HepG2 (cell line): ENCODE results near the gene TIMM44. TPM values are rescaled to one million over a fixed set of nuclear protein-coding genes. Genes with fewer than 3 reads are reported as not detected.
A peak's percentile ranks its signal among the peaks of the same experiment; 100 is the strongest.

Experiments used
- CCDC6 ChIP-seq: sonication (generic); formaldehyde crosslinking; IDR thresholded peaks from 2 replicates; pipeline ENCODE4 v1.8.1; 2022; ENCODE audit warnings: mild to moderate bottlenecking, missing genetic modification reagents, moderate library complexity
- CREB3 ChIP-seq: sonication (generic); formaldehyde crosslinking; IDR thresholded peaks from 2 replicates; pipeline ENCODE4 v1.5.0; 2020; ENCODE audit warnings: missing genetic modification reagents
- DBP ChIP-seq: sonication (generic); formaldehyde crosslinking; IDR thresholded peaks from 2 replicates; pipeline ENCODE4 v1.4.0; 2020; ENCODE audit warnings: missing genetic modification reagents; ENCODE audit errors: not compliant biosample characterization
- EHMT2 ChIP-seq: fragments of 200-600 bp; sonication (generic); IDR thresholded peaks from 2 replicates; pipeline ENCODE4 v1.7.0; 2017; ENCODE audit warnings: antibody characterized with exemption, low read depth, low read length, borderline replicate concordance
- FOSL2 ChIP-seq: sonication (generic); formaldehyde crosslinking; IDR thresholded peaks from 2 replicates; pipeline ENCODE4 v1.4.0; 2020; ENCODE audit warnings: missing genetic modification reagents
- FOXC1 ChIP-seq: sonication (generic); formaldehyde crosslinking; IDR thresholded peaks from 2 replicates; pipeline ENCODE4 v1.8.0; 2022; ENCODE audit warnings: mild to moderate bottlenecking, missing genetic modification reagents, borderline replicate concordance
- FOXK2 ChIP-seq: fragments of 450-650 bp; IDR thresholded peaks from 2 replicates; pipeline ENCODE4 v1.6.1; 2016
- GLI4 ChIP-seq: sonication (generic); formaldehyde crosslinking; IDR thresholded peaks from 2 replicates; pipeline ENCODE4 v1.5.1; 2020; ENCODE audit warnings: missing genetic modification reagents, mild to moderate bottlenecking, moderate library complexity, borderline replicate concordance
- GPN1 ChIP-seq: sonication (generic); formaldehyde crosslinking; IDR thresholded peaks from 2 replicates; pipeline ENCODE4 v1.5.1; 2020; ENCODE audit warnings: missing genetic modification reagents, borderline replicate concordance
- HES4 ChIP-seq: sonication (generic); formaldehyde crosslinking; IDR thresholded peaks from 2 replicates; pipeline ENCODE4 v1.9.0; 2021; ENCODE audit warnings: mild to moderate bottlenecking, missing genetic modification reagents, borderline replicate concordance
- HMGA1 ChIP-seq: sonication (generic); formaldehyde crosslinking; conservative IDR thresholded peaks from 2 replicates; pipeline ENCODE4 v1.4.0; 2020; ENCODE audit warnings: missing genetic modification reagents
- HOXA3 ChIP-seq: sonication (generic); formaldehyde crosslinking; IDR thresholded peaks from 2 replicates; pipeline ENCODE4 v1.5.0; 2020; ENCODE audit warnings: missing genetic modification reagents
- KAT8 ChIP-seq: IDR thresholded peaks from 2 replicates; pipeline ENCODE4 v1.6.1; 2016; ENCODE audit warnings: missing genetic modification reagents, missing compliant biosample characterization
- KDM3A ChIP-seq: IDR thresholded peaks from 2 replicates; pipeline ENCODE4 v1.6.1; 2018; ENCODE audit warnings: low read depth, missing compliant biosample characterization
- KLF12 ChIP-seq: sonication (generic); formaldehyde crosslinking; IDR thresholded peaks from 2 replicates; pipeline ENCODE4 v1.4.0; 2020; ENCODE audit warnings: missing genetic modification reagents, borderline replicate concordance
- KMT2B ChIP-seq: IDR thresholded peaks from 2 replicates; pipeline ENCODE4 v1.6.1; 2016; ENCODE audit warnings: missing genetic modification reagents, missing compliant biosample characterization
- NRL ChIP-seq: sonication (generic); formaldehyde crosslinking; IDR thresholded peaks from 2 replicates; pipeline ENCODE4 v1.5.0; 2020; ENCODE audit warnings: missing genetic modification reagents, mild to moderate bottlenecking, moderate library complexity, borderline replicate concordance
- PLRG1 ChIP-seq: fragments of 450-650 bp; conservative IDR thresholded peaks from 2 replicates; pipeline ENCODE4 v1.6.1; 2016
- POGZ ChIP-seq: sonication (generic); formaldehyde crosslinking; IDR thresholded peaks from 2 replicates; pipeline ENCODE4 v1.4.0; 2020; ENCODE audit warnings: mild to moderate bottlenecking, missing genetic modification reagents
- POLR2A ChIP-seq, 2 experiments: IDR thresholded peaks; 2 replicates each; pipeline ENCODE4 v1.6.1; 2011; ENCODE audit warnings: low read depth in 2 of 2, low read length in 2 of 2, mild to moderate bottlenecking in 1 of 2, moderate library complexity in 1 of 2; ENCODE audit not compliant: insufficient read depth in 1 of 2
- POLR2AphosphoS2 ChIP-seq: IDR thresholded peaks from 2 replicates; pipeline ENCODE4 v1.6.1; 2011; ENCODE audit warnings: low read depth, low read length, improper control_type of control experiment
- SRSF9 ChIP-seq: fragments of 200-400 bp; formaldehyde crosslinking; IDR thresholded peaks from 2 replicates; pipeline ENCODE4 v1.6.1; 2018; ENCODE audit warnings: borderline replicate concordance, mild to moderate bottlenecking, low read depth, low read length; ENCODE audit not compliant: insufficient read depth, poor library complexity, severe bottlenecking
- STAT5B ChIP-seq: sonication (generic); formaldehyde crosslinking; IDR thresholded peaks from 2 replicates; pipeline ENCODE4 v1.4.0; 2020; ENCODE audit warnings: missing genetic modification reagents
- ZFP90 ChIP-seq: sonication (generic); formaldehyde crosslinking; IDR thresholded peaks from 2 replicates; pipeline ENCODE4 v1.8.0; 2022; ENCODE audit warnings: missing genetic modification reagents, mild to moderate bottlenecking, inconsistent platforms, borderline replicate concordance
- ZMYM3 ChIP-seq: sonication (generic); formaldehyde crosslinking; IDR thresholded peaks from 2 replicates; pipeline ENCODE4 v1.5.1; 2020; ENCODE audit warnings: mild to moderate bottlenecking, missing genetic modification reagents
- ZNF251 ChIP-seq: sonication (generic); formaldehyde crosslinking; IDR thresholded peaks from 2 replicates; pipeline ENCODE4 v1.9.0; 2021; ENCODE audit warnings: mild to moderate bottlenecking, missing genetic modification reagents
- ZNF263 ChIP-seq: sonication (generic); formaldehyde crosslinking; IDR thresholded peaks from 2 replicates; pipeline ENCODE4 v1.4.0; 2020; ENCODE audit warnings: missing genetic modification reagents
- ZNF282 ChIP-seq: fragments of 450-650 bp; IDR thresholded peaks from 2 replicates; pipeline ENCODE4 v1.6.1; 2018; ENCODE audit not compliant: partially characterized antibody
- ZNF292 ChIP-seq: sonication (generic); formaldehyde crosslinking; IDR thresholded peaks from 2 replicates; pipeline ENCODE4 v1.8.1; 2022; ENCODE audit warnings: mild to moderate bottlenecking, low read depth, missing genetic modification reagents, borderline replicate concordance
- ZNF567 ChIP-seq: sonication (generic); formaldehyde crosslinking; IDR thresholded peaks from 2 replicates; pipeline ENCODE4 v1.8.1; 2023; ENCODE audit warnings: mild to moderate bottlenecking, missing genetic modification reagents, borderline replicate concordance
- ZNF607 ChIP-seq: sonication (generic); formaldehyde crosslinking; IDR thresholded peaks from 2 replicates; pipeline ENCODE4 v1.5.1; 2020; ENCODE audit warnings: missing genetic modification reagents, mild to moderate bottlenecking, borderline replicate concordance
- ZSCAN20 ChIP-seq: sonication (generic); formaldehyde crosslinking; IDR thresholded peaks from 2 replicates; pipeline ENCODE4 v1.4.0; 2020; ENCODE audit warnings: missing genetic modification reagents, mild to moderate bottlenecking, borderline replicate concordance
- polyA plus RNA-seq, 8 experiments: library from polyadenylated mRNA; depleted of rRNA in 3 of 8; stranded (reverse) in 7 of 8; unstranded in 1 of 8; fragments of >200 nt; fragmentation: Illumina TruSeq in 4 of 8; extraction: Trizol in 4 of 8; gene quantifications; 2 replicates each; pipeline versions ENCODE4 v1.2.1 to v1.2.3, GENCODE V29; 2011 to 2016; ENCODE audit warnings: low read depth in 4 of 8, missing spikeins in 1 of 8, mixed read lengths in 1 of 8; ENCODE audit not compliant: insufficient read depth in 1 of 8
- total RNA-seq, 5 experiments: library from RNA; depleted of rRNA; stranded (reverse); fragments of >200 nt; fragmentation: Illumina TruSeq; extraction: Trizol; gene quantifications; 2 replicates each; pipeline ENCODE4 v1.2.3, GENCODE V29; 2016; ENCODE audit warnings: low read depth in 1 of 5

TIMM44 gene
- total and polyA plus RNA-seq, 2 of the 13 experiments (the other 11 are each of a cell fraction or from before 2014, with no cell fraction given): 42.9 to 72.6 TPM

GRCh38 chr19:7916103-7916954 lies 27.1 kb downstream of the TIMM44 start (continued):
- TF ChIP-seq POLR2AphosphoS2 (no peak), SRSF9 (no peak), ZNF567 (CRISPR knock-in tag) (no peak), ZNF251 (no peak), ZSCAN20 (CRISPR knock-in tag) (0 out of 2 replicates have a peak, but pooled peaks have one; percentile 53), ZMYM3 (CRISPR knock-in tag) (no peak), ZNF263 (no peak), STAT5B (no peak), HES4 (CRISPR knock-in tag) (peak; percentile 43), POGZ (no peak), GPN1 (CRISPR knock-in tag) (no peak), KAT8 (CRISPR knock-in tag) (no peak), FOSL2 (CRISPR knock-in tag) (no peak), CREB3 (CRISPR knock-in tag) (no peak), PLRG1 (no peak), FOXC1 (CRISPR knock-in tag) (no peak), KMT2B (no peak), HMGA1 (CRISPR knock-in tag) (no peak), GLI4 (CRISPR knock-in tag) (no peak), FOXK2 (no peak), KDM3A (CRISPR knock-in tag) (no peak), POLR2A (IDR thresholded peaks at IDR 0.05; ENCODE audit: insufficient read depth in 1 of 2, low read depth in 2 of 2, low read length in 2 of 2) (peak in 1 of 2 experiments; percentile 41; a peak in 1 of 4 replicates), ZNF607 (CRISPR knock-in tag) (no peak), HOXA3 (CRISPR knock-in tag) (peak; percentile 75), DBP (CRISPR knock-in tag) (no peak), NRL (no peak), ZNF292 (no peak), EHMT2 (no peak), CCDC6 (0 out of 2 replicates have a peak, but pooled peaks have one; percentile 38), ZNF282 (no peak), ZFP90 (CRISPR knock-in tag) (no peak), KLF12 (no peak)
